Measurements from ENCODE around the gene STAT3. TPM values are rescaled to one million over a fixed set of nuclear protein-coding genes. Genes with fewer than 3 reads are reported as not detected.
A peak's percentile ranks its signal among the peaks of the same experiment; 100 is the strongest.
"Not testable (repeated sequence)": the region's sequence is repeated elsewhere in the genome, so short reads cannot be mapped to it uniquely, and the experiment has no call there.

Gene STAT3
- total RNA-seq, 1 donor from 2014 or later = 80.0 TPM

- DNase-seq (ENCODE audit: low read depth in 2 of 2) = peak; percentile 36 to 48
These were observed 1.2 kb downstream of the STAT3 start for GRCh38 chr17:42386777-42387657.

GRCh38 chr17:42381898-42382297 lies 6.3 kb downstream of the STAT3 start:
- DNase-seq (ENCODE audit: low read depth in 2 of 2) = no peak

GRCh38 chr17:42380935-42381334 lies 7.3 kb downstream of the STAT3 start:
- no peak for DNase-seq (ENCODE audit: low read depth in 2 of 2)

- peak; percentile 48 to 58 for DNase-seq (ENCODE audit: low read depth in 2 of 2)
These were observed 9.2 kb downstream of the STAT3 start for GRCh38 chr17:42378959-42379594.

- DNase-seq (ENCODE audit: low read depth in 2 of 2) = no peak
These were observed 9.8 kb downstream of the STAT3 start for GRCh38 chr17:42378359-42378958.

GRCh38 chr17:42373896-42374295 lies 14.3 kb downstream of the STAT3 start:
- DNase-seq (ENCODE audit: low read depth in 2 of 2) = no peak

GRCh38 chr17:42372142-42372541 lies 16.1 kb downstream of the STAT3 start:
- DNase-seq (ENCODE audit: low read depth in 2 of 2) = no peak

- DNase-seq (ENCODE audit: low read depth in 2 of 2) = not testable (repeated sequence)
These were observed 19.3 kb downstream of the STAT3 start for GRCh38 chr17:42368797-42369561.

- DNase-seq (ENCODE audit: low read depth in 2 of 2) = not testable (repeated sequence)
These were observed 19.9 kb downstream of the STAT3 start for GRCh38 chr17:42368310-42368709.

GRCh38 chr17:42366176-42367023 lies 21.8 kb downstream of the STAT3 start:
- not testable (repeated sequence) for DNase-seq (ENCODE audit: low read depth in 2 of 2)

- DNase-seq (ENCODE audit: low read depth in 2 of 2) = peak in 1 of 2 donors; percentile 47
These were observed 23.1 kb downstream of the STAT3 start for GRCh38 chr17:42365136-42365535.

- DNase-seq (ENCODE audit: low read depth in 2 of 2) = peak; percentile 29 to 96
These were observed 24.3 kb downstream of the STAT3 start for GRCh38 chr17:42363767-42364585.

- DNase-seq (ENCODE audit: low read depth in 2 of 2) = no peak
These were observed 25.0 kb downstream of the STAT3 start for GRCh38 chr17:42363231-42363630.

GRCh38 chr17:42362245-42362961 lies 25.8 kb downstream of the STAT3 start:
- no peak for DNase-seq (ENCODE audit: low read depth in 2 of 2)

- no peak for DNase-seq (ENCODE audit: low read depth in 2 of 2)
These were observed 26.5 kb downstream of the STAT3 start for GRCh38 chr17:42361781-42362186.

GRCh38 chr17:42360388-42360787 lies 27.9 kb downstream of the STAT3 start:
- DNase-seq (ENCODE audit: low read depth in 2 of 2) = peak; percentile 54 to 60

- no peak for DNase-seq (ENCODE audit: low read depth in 2 of 2)
These were observed 29.1 kb downstream of the STAT3 start for GRCh38 chr17:42359133-42359532.

GRCh38 chr17:42358434-42358833 lies 29.8 kb downstream of the STAT3 start:
- no peak for DNase-seq (ENCODE audit: low read depth in 2 of 2)
